DMS53 (cell line): ENCODE measurements around the gene SYNRG.

ENCODE experiments used
- DNase-seq: peaks from one replicate; lab custom pipeline; 2025; lab: John Stamatoyannopoulos, UW

SYNRG gene

DNA sequence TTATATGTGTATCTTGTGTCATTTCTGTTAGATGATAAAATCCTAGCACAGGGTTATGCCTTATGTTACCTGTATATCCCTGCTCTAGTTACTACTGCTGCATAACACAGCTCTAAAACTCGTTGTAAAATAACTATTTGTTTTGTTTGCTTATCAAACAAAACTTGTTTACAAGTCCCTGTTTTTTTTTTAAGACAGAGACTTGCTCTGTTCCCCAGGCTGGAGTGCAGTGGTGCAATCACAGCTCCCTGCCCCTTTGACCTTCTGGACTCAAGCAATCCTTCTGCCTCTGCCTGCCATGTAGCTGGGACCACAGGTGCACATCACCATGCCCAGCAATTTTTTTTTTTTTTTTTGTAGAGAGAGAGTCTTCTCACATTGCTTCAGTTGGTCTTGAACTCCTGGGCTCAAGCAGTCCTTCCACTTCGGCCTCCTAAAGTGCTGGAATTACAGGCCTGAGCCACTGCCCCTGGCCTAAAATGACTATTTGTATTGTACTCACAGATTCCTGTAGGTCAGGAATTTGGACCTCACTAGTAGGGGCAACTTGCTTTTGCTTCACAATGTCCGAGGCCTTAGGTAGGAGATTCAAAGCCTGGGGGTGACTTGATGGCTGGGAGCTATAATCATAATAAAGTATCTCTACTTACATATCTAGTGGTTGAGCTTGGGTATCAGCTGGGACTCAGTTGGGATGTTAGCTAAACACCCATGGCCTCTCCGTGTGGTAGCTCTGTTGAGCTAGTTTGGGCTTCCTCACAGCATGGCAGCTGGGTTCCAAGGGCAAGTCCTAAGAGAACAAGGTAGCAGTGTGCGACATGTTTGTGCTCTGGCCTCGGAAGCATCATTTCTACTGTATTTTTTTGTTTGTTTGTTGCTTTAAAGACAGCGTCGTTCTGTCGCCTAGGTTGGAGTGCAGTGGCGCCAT lies 106.9 kb downstream of the SYNRG start:
- no peak for DNase-seq

DNA sequence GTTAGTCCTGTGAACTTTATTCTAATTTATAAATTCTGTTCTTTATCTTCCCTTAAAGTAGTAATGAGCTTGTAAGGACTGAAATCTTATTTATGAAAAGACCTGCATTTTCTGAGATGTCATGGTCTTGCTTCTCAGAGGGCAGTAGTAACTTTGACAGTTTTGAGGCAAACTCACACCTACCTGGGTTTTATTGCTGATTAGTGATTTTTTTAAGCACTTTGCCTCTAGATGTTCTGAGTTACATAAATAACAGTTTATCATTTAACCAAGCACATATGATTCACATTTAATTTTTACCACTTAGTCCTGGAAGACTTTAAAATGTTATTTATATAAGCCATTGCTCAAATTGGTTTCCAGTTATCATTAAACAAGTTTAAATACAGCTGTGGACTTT lies 108.8 kb downstream of the SYNRG start:
- DNase-seq: no peak

DNA sequence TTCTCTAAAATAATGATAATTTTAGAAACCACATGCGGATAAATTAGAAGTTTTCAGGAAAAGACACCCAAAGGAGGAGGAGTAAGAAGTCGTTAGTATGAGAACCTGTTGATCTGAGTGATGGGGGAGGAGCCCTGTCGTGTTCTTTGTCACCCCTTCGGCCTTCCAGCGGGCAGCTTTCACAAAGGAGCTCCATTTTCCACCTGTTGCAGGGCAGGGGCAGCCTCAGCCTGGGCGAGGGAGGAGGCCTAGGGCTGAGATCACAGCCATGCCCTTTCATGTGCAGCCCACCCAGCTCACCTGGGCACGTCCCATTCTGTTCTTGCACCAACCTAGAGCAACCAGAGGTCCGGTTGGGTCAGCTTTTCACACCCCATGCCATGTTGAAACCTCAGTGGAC lies 114.2 kb downstream of the SYNRG start:
- DNase-seq: no peak

DNA sequence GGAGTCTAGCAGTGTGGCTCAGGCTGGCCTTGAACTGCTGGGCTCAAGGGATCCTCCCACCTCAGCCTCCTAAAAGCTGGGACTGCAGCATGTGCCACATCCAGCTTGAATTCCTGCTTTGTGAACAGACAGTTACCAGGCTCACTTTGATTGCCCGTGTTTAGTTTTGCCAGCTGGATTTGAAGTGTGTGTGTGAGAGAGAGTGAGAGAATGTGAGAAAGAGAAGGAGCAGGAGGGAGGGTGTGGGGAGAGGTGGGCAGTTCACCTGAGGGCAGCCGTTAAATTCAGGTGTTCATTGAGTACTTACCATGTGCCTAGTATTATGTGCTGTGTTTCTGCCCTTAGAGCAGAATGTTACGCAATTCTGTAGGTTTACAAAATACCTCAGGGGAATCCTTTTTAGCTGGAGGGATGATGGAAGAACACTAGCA lies 114.8 kb downstream of the SYNRG start:
- no peak for DNase-seq

DNA sequence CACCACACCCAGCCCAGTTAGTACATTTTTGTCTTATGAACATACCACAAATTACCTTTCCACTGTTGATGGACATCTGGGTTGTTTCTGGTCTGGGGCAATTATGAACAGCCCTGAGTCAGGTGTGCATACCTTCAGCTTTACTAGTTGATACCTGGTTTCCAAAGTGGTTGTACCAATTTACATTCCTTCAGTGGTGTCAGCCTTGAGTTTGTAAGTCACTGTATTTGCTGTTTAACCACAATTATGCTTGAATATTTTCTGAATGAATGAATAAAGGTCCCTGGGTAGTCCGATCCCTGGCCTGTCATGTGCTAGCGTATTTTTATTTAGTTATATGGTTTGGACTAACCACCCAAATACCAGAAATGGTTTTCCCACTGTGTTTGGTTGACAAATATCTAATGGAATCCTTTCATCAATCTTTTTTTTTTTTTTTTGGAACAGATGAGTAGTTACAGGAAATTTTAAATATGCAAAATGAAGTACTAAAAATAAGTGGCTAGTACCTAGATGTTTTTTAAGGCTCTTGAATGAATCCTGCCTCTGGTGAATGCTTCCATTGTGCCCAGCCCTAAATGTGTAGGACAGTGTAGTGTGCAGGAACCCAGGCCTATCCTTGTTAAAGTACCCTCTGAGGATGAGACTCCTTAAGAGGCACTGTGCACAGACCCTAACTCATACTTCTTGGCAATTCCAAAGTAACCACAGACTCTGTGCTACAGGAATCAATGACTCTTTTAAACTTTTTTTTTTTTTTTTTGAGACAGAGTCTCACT lies 115.8 kb downstream of the SYNRG start:
- no peak for DNase-seq

DNA sequence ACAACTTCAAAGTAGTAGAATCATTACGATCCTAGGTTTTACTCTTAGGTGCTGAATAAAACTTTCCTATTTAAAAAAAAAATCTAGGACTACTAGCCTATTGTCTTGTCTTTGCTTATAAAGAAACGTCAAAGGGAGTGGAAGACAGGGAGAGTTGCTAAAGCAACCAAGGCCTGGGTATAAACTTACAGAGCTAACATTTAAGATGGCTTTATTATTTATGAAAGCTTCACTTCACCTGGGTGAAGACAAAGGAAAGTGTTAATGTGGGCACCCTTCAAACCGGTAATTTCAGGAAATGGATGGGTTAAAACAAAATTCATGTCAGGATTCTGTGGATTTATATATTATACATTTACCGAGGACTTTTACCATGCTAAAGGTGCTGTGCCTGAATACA lies 117.1 kb downstream of the SYNRG start:
- no peak for DNase-seq

DNA sequence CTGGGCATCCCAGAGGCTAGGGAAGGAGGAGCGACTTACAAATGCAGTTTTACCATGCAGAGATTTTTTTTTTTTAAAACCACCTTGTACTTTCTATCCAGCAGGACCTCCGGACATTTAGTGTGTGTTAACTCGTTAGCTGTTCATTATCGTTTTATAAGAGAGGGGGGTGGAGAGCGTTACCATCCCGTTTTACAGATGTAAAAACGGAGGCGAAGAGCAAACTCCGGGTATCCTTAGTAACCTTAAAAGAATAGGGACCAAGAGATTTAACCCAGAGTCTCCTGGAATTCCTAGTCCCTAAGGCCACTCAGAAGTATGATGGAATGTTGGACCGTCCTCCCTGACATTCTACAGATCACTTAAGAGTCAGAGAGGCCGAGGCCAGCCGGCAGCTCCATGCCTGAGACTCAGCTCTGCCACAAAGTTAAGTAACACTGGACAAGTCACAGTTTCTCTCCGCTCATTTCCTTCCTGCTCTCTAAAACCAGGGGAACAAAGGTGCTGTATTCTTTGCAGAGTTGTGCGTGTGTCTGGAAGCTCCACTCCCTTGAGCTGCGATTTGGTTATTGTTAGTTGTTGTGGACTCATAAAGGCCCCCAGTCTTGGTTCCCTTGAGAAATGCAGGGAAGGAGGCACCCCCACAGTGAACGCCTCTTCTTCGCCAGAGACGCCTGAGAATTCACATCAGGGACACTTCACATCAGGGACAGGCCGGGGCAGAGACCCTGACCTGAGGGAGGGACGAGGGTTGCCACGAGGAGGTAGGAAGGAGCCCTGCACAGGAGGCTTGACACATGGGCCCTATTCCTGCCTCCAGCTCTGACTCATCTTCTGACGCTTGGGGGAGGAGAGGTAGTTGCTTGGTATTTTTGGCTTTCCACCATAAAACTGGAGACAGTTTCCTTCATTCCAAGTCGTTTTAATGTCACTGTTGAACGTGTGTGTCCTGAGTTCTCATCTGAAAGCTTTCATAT lies 118.3 kb downstream of the SYNRG start:
- peak; percentile 42 for DNase-seq

DNA sequence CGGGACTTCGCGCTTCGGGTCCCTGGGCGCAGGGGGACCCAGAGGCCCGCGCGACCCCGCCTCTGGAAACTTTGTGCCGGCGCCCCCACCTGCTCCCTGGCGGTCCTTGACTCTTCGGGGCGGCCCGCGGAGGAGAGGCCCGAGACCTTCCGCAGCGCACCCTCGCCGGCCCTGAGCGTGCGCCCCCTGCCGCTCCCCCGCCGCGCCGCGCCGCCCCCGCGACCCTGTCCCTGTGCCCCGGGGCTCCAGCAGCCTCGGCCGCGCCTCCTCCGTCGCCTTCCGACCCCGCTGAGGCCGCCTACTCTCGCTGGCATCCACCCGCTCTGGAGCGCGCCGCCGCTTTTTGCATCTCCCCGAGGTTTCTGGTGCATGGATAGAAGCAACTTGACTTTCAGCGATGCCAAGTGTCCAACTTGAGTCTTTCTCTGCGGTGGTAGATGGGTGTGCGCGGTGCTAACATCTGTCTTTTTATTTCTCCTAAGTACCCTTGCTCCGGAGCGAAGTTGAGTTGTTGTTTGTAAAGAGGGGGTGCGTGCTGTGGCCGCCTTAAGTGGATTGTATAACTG lies 119.1 kb downstream of the SYNRG start:
- peak; percentile 79 for DNase-seq

DNA sequence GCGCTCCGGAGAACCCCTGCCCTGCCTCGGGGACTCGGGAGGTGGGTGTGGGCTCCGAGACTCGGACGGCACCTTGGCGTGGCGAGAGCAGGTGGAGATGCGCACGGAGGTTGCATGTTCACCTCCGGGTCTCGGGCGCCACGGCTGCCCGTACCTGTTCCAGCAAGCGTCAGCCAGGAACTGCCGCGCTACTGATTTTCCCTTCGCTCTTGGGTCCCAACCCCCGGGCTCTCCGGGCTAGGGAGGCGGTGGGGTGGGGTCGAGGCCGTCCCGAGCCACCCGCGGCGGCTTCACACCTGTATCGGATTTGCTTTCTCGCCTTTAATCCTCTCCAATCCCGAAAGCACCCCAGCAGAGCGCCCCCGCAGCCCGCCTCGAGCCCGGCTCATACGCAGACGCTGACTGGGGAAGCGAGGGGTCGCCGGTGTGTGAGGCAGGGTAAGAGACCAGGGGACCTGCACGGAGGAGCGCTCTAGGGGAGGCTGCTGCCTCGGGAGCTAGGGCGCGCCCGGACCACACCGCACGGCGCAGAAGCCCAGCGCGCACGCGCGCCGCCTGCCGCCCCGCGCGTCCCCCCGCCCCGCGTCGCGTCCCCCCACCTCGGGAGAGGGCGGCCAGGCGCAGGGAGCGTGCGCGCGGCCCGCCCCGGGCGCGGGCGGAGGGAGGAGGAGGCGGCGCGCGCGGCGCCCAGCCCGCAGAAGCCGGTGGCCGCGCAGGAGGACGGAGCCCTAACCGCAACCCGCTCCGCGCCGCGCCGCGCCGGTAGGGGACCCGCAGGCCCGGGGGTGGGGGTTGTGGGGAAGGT lies 119.8 kb downstream of the SYNRG start, which contains the start of gene DUSP14:
Gene DUSP14, plus strand, starts transcription at position 695 of the 805 bp plus-strand sequence. CDS start 22,382 bp downstream, outside the sequence.
- peak; percentile 93 for DNase-seq

DNA sequence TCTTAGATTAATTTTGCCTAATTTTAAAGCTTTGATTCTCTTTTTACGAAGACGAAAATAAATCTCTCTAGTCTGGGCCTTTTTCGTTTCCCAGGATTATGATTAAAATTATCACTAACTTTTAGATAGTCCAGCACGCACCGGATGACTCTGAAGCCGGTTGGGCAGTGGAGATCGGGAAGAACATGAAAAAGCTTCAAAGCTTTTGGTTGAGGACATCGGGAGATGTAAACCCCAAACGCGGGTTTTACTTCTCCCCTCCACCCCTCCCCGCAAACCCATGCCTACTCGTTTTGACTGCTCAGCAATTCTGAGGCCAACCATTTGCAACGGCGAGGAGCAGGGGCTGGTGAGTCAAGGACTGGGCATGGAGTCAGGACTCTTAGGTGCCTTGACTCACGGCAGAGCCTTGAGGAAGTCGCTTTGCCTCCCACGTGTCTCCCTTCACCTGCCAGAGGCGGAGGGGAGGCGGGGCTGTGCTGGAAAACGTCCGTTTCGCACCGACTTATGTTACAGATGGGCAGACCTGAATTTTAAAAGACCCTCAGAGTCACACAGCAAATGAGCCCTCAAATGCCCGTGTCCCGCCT lies 120.5 kb downstream of the SYNRG start:
- DNase-seq: peak; percentile 93

DNA sequence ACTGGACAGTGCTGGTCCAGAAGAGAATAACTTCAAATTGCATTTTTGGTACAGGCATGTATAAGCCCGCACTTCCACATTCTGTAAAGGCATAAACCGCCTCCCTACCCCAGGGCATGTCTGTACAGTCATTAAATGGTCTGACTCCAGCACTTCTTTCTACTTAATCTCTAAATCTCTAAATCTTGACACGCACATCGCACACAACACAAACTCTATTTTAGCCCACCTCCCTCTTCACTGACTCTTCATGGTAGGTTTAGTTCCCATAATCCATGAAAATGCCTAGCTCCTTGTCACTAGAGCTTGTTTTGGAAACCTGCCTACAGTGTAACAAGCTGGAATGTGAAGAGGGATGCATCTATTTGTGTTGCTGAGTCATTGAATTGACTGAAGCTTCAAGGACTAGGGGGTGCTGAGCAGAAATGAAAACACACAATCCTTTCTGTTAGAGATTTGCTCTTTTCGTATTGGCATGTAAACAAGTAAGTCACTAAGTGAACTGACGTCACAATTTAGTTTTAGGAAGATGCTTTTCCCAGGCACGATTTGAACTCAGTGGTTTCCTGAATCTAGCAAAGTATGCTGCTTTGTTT lies 121.1 kb downstream of the SYNRG start:
- DNase-seq: peak; percentile 97

DNA sequence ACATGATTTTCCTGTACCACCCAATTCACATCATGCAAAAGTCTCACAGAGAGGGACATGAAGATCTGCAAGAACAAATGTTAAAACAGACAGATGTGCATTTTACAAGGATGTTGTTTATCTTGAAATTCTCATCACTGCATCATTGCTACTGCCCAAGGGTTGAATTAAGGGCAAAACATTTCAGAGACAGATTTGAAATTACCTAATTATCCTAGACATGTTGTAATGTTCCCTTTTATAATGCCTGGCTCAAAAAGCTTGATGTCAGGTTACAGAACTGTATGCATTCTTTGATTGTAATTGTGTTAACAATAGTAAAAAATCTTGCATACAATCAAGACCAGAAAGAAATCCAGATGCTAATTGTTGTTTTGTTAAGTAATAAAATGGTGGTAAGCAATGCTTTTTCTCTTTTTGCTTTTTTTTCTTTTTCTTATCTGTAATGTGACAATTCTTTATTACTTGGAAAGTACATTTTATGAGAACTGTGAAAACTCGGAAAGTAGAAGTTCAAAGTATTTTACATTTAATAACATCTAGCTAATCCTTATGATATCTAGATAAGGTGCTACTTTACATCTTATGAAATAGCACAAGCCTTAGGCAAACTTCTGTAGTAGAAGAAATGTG lies 123.2 kb downstream of the SYNRG start:
- DNase-seq: no peak

DNA sequence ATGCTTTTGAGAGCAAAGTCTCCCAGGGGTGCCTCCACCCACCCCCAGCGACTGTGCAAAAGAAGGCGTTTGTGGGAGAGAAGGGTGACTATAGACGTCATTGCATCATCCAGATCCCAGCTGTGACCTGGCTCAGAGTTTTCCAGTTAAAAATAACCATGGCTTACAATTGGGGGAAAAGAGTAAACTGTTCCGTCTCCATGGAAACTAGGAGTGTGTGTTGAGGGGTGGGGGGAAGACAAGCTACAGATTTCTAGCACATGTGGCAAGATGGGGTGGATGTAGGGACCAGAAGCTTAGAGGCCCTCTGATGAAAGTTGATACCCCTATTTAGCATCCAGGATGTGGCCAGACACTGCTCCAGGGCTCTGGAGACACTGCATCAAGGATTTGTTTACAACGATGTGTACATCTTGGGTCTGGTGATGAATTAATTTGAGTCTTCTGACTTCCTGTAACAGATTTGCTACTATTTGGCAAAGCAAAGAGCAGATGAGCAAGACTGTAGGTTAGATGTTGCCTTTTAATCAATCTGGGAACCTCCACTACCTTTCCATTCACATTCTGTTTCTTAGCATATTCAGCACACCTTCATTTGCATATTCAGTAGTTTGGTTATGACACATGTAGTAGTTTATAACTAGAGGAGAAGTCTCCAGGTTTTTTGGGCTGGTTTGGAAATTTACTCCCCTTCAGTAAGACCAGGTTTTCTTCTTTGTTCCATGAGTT lies 125.7 kb downstream of the SYNRG start:
- DNase-seq: peak; percentile 21

DNA sequence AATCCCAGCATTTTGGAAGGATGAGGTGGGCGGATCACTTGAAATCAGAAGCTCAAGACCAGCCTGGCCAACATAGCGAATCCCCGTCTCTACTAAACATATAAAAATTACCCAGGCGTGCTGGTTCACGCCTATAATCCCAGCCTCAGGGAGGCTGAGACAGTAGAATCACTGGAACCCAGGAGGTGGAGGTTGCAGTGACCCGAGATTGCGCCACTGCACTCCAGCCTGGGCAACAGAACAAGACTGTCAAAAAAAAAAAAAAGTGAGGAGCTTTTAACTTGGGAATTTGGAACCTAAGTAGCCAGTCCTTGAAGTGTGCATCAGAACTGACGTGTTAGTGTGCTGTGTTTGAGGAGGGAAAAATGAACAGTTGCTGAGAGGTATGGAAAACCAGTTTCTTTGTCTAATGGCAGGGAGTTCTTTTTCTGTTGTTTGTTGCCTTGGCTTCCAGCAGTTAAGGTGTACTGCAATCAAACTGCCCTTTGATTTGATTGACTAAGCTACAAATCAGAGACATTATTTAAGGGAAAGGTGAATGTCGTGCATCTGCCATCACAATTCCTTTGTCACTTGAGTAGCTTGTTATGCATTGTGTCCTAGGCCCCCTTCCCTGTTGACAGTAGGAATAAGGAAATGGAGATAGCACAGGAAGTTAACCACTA lies 128.1 kb downstream of the SYNRG start:
- DNase-seq: no peak

DNA sequence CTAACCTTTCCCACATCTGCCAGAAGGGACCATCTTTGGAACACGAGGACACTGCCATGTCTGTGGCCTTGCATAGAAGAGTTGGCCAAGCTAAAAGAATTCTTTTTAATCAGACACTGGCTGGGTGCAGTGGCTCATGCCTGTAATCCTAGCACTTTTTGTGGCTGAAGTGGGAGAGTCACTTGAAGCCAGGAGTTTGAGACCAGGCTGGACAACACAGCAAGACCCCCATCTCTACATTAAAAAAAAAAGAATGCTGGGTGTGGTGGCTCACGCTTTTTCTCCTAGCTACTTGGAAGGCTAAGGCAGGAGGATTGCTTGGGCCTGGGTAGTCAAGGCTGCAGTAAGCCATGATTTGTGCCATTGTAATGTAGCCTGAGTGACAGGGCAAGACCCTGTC lies 128.8 kb downstream of the SYNRG start:
- no peak for DNase-seq

DNA sequence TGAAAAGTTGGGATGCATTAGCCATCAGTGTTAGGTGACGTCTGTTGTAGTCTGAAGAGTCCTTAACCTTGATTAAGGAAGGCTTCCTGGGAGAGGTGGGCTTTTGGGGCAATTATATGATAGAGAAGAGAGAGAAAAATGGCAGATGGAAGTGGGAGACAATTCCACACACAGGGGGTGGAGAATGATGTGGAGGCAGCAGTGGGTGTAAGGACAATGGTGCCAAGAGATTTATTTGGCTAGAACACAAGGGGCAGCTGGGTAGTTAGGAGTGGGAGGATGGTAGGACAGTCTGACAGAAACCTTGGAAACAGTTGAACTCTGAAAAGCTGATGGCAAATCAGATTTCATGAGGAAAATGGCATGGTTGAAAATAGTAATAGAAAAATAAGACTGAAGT lies 130.2 kb downstream of the SYNRG start:
- DNase-seq: no peak

DNA sequence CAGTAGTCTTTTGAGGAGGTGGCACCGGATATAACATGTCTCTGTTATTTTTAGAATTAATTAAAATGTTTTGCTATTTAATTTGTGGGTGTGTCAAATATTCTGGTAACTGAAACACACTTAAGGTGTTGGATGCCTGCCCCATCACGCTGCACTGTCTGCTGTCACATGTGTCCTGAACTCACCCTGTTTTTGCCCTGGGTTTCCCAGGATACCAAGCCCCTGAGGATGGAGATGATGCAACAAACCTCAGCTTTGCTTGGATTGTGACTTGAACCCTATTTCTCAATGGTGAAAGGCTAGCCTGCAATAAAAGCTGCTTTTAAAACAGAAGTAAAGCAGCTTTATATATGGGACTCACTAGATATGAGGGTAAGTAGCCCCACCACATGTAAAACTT lies 131.0 kb downstream of the SYNRG start:
- DNase-seq: no peak
